Dermis blood vessel endothelial cell (primary cell): ENCODE measurements around the gene REV1. TPM values are rescaled to one million over a fixed set of nuclear protein-coding genes. Genes with fewer than 3 reads are reported as not detected.
A peak's percentile ranks its signal among the peaks of the same experiment; 100 is the strongest.
"Not testable (repeated sequence)": the region's sequence is repeated elsewhere in the genome, so short reads cannot be mapped to it uniquely, and the experiment has no call there.

Experiments
- DNase-seq: peaks from one replicate; pipeline ENCODE4 v3.0.0; 2010
- total RNA-seq: library from RNA; depleted of rRNA; stranded (reverse); fragments of >200 nt; gene quantifications from 2 replicates; pipeline ENCODE4 v1.2.3, GENCODE V29; 2014

The REV1 gene
- total RNA-seq, 1 donor from 2014 or later, result 47.1 TPM

DNA sequence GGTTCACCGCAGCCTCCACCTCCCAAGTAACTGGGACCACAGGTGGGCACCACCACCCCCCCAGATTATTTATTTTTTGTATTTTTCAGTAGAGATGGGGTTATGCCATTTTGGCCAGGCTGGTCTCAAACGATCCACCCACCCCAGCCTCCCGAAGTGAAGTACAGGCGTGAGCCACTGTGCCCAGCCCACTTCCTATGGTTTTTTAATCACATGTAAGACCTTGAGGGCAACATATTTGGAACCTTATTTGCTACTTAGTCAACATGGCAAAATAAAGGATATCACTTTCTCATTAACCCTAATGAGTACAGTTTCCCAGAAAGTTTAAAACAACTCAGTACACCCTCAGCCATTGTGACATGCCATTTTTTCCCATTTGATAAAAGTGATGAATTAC is 88.0 kb downstream of the REV1 start:
- DNase-seq, result no peak

DNA sequence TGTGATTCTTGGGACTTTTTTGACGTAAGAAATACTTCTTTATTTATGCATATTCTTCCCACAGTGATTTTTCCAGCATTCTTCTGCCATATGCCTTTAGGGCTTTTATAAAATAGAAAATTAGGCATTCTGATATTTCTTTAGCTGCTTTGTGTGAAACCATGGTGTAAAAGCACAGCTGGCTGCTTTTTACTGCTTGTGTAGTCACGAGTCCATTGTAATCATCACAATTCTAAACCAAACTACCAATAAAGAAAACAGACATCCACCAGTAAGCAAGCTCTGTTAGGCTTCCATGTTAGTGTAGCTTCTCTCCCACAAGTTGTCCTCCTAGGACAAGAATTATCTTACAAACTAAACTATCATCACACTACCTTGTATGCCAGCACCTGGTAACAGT is 90.0 kb downstream of the REV1 start:
- no peak for DNase-seq

DNA sequence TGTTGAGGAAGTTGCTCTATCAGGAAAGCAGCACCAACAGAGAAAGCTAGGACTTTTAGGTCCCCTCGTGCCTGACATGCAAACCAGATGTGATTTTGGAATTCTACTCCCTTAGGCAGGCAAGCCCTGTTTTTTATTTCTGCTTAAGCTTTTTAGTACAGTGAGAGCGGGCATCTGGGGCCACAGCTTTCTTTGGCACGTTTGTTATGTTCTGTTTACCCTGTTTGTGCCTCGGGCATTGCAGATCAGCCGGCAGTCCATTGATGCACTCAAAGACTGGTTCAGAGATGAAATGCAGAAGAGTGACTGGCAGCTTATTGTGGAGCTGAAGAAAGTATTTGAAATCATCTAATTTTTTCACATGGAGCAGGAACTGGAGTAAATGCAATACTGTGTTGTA is 90.8 kb downstream of the REV1 start:
- DNase-seq, result no peak

DNA sequence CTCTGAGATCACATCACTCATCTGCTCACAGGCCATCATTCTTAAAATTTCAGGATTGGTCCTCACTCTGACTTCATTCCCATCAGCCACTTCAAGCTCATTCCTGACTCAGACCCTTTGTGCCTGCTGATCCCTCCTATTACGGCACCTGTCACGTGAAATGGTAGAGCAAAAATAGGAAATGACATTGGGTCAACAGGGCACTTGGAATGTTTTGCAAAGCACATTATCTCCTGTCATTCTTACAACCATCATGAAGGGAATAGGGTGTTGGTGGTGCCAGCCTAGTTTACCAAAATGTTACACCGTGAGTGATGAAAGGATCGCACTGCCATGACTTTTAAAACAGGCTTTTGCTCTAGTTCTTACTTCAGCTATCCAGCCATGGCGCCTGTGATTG is 91.5 kb downstream of the REV1 start:
- peak; percentile 18 for DNase-seq

DNA sequence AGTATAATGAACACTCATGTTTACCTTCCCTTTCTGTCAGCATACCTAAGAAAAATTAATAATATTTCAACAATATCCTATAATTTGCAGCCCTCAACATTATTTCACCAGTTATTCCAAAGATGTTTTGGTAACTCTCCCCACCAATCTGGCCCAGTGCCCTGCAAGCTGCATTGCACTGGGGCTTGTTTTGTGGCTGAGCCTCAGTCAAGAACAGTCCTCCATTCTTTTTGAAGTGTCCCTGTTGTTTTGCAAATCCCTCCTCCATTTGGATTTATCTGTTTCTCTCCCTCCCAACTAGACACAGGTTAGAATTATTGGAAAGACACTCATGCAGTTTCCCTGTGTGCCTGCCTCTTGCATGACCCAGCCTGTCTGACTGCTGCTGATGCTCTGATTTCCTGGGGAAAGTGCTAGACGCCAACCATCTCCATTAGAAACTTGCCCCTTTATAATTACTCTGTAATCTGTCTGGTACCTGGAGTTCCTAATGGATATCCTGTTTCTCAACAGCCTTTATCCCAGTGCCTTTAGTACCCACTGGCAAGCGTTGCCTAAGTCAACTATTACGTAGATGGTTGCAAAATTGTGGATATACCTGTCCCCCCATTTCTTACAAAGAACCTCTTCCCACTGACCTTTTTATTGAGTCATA is 92.4 kb downstream of the REV1 start:
- no peak for DNase-seq

DNA sequence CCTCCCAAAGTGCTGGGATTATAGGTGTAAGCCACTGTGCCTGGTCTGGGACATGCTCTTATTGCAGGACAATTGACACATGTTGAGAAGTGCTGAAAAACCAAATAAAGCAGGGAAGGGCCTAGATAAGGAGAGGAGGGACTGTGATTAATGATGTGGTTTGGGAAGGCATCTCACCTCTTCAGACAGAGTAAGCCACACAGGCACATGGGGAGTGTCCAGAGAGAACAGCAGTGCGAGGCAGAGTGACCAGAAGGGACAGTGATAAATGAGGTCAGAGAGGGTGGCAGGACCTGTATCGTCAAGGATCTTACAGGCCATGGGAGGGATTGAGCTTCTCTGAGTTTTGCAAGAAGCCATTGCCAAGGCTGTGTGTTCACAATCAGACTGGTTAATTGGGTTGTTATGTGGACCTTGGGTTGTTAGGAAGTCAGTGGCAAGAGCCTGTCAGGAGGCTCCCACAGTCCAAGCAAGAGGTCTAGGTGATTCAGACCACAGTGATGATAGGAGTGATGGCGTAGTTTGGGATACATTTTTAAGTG is 94.2 kb downstream of the REV1 start:
- DNase-seq, result no peak

DNA sequence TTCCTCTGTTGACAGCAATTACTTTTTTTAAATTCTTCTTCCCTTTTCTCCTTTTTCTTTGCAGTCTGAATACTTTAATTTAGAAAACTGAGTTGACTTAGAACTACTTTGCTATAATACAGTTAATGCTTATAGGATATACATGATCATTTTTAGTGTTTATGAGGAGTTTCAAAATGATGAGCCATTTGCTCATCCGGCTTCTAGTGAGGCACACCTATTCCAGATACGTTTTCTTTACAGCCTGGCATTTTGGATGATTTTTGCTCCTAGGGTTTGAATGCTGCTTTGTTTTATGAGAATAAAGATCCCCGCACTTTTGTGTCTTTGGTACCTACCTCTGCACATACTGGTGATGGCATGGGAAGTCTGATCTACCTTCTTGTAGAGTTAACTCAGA is 99.9 kb downstream of the REV1 start:
- no peak for DNase-seq

DNA sequence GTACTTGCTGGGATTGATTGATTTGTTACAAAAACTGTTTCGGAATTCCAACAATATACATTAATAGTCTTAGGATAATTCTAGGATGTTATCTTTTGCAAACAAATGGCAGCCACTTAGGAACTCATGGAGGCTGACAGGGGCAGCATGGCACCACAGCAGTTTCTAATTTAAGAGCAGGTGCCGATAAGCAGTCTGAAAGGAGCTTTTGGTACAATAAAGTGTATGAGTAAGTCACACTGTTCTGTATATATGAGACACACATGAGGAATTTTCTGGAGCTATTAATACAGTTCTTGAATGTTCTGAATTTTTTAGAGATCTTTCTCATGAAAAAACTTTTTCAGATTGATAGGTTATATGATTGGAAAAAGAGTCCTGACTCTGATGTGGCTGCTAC is 100.4 kb downstream of the REV1 start:
- DNase-seq, result no peak

DNA sequence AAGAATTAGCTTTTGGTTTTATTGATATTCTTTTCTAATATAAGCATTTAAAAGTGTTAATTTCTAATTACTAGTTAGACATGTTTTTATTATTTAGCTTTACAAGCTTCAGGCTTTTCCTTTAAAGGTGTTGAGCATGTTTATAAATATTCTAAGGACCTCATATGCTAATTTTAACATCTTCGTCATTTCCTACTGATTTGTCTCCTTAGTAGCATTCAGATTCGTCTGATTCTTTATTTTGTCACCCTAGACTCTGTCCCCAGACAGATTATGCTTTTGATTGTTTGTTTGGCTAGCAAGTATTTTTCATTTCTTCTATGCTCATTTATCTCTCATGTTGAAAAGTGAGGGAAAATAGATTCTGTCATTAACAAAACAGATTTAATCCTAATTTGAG is 100.9 kb downstream of the REV1 start:
- DNase-seq, result no peak

DNA sequence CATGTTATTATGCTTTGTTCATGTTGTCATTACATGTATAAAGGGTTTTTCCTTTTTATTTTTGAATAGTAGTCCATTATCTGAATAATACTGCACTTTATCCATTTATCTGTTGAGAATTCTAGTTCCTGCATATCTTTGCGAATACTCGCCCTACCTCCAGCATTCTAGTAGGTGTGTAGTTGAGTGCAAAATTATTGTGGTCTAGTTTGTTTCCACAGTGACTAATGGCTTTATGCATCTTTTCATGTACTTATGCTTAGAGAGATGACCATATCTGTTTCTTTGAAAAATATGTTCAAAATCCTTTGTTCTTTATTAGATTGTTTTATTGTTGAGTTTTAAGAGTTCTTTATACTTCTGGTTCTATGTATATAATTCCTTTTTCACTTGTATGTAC is 103.8 kb downstream of the REV1 start:
- DNase-seq, result no peak

DNA sequence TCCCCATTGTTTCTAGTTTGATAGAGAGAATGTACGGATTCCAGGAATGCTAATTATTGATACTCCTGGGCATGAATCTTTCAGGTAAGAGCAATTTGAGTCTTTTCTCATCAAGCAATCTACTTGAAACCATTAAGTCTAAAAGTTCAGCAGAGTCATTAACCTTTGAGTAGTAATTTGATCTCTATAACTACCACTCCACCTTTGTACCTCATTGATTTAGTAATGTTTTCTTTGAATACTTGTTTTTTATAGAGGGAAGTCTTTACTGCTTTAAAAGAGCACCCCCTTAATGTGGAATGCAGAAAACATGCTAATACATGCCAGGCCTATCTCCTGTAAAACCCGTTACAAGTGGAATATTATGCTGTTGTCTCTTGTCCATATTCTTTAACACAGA is 107.7 kb downstream of the REV1 start:
- no peak for DNase-seq

DNA sequence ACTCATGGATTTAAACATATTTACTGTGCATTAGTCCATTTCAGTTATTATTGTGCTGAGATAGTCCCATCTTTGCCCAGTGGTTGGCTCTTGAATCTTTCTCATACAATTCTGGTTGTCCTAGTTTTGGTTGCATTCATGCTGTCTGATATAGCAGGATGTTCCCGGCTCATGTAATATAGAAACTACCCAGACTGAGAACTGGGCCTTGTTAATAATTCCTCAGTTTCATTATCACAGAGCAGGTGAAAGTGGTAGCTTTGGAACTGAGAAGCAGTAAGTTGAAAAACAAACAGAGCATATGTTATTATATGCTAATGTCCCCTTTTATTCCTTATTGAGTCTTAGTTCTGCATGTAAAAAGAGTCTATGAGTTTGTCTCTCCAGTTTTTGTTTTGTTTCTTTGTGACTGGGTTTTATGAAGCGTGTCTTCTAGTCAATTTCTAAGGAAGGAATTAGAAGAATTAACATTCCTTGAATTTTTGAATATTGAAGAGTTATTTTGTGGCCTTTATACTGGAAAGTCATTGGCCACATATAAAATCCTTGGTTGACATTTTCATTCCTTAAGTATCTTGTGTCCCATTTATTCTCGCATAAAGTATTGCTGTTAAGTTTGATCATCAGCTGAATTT is 109.3 kb downstream of the REV1 start:
- no peak for DNase-seq

DNA sequence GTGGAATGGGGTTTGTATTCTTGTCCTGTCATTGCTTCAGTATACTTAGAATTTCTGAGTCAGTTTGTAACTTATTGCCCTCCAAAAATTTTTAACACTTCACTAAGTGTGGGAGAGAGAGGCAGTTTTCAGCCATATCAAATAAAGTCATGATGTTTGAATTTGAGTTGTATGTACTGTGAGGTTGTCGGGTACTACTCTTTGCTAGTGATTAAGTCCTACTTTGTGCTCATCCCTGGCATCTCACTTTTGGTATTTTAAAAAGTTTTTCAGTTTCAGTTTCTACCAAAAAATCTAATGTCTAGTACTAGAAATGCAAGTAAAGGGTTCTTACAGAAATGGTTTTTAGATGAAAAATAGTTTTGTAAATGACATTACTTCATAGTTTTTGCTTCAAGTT is 111.9 kb downstream of the REV1 start:
- no peak for DNase-seq

DNA sequence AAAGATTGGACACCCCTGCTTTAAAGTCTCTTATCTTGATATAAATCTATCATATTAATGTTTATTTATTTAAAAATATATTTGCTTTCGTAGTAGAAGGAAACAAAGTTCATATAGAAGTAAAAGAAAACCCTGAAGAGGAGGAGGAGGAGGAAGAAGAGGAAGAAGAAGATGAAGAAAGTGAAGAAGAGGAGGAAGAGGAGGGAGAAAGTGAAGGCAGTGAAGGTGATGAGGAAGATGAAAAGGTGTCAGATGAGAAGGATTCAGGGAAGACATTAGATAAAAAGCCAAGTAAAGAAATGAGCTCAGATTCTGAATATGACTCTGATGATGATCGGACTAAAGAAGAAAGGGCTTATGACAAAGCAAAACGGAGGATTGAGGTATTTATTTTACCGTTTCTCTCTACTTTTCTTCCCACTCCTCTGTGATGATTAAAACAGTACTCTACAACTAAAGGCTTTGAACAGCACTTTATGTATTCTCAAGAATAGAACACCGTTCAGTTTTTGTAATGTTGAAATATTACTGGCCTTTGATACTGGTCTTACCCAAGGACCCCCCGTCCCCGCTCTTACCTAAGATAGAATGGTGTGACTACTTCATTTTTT is 113.5 kb downstream of the REV1 start:
- no peak for DNase-seq

DNA sequence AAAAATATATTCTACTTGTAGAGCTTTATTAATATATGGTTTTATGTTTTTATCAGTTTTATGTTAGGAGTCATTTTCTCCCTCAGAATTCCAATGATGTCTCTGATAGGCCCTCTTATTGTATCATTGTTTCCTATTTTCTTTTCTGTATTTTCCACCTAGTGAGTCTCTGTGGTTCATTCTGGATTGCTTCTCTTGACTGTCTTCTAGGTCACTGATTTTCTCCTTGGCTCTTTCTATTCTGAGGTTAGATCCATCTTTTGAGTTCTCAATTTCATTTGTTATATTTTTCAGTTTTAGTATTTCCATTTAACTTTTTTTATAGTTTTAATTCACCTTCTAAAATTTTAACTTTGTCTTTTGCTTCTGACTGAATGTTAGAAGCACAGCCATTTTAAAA is 115.1 kb downstream of the REV1 start:
- DNase-seq, result no peak

DNA sequence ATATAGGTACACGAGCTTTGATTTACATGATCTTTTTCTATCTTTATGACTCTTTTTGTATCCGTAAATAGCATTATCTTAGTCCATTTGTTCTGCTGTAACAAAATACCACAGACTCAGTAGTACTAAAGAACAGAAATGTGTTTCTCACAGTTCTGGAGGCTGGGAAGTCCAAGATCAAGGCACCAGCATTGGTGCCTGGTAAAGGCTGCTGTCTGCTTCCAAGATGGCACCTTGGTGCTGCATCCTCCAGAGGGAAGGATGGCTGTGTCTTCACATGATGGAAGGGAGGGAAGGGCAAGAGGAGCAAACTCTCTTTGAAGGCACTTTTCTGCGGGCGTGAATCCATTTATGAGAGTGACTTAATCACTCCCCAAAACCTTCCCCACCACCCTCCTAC is 116.7 kb downstream of the REV1 start:
- DNase-seq, result no peak

DNA sequence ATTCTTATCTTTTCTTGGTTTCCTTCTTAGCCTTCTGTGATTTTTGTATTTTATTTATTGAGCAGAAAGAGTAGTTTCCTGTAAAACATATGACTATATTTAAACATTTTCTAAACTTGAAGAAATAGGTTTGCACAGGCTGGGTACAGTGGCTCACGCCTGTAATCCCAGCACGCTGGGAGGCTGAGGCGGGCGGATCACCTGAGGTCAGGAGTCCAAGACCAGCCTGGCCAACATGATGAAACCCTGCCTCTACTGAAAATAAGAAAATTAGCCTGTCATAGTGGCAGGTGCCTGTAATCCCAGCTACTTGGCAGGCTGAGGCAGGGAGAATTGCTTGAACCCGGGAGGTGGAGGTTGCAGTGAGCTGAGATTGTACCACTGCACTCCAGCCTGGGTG is 121.0 kb downstream of the REV1 start:
- DNase-seq, result not testable (repeated sequence)

DNA sequence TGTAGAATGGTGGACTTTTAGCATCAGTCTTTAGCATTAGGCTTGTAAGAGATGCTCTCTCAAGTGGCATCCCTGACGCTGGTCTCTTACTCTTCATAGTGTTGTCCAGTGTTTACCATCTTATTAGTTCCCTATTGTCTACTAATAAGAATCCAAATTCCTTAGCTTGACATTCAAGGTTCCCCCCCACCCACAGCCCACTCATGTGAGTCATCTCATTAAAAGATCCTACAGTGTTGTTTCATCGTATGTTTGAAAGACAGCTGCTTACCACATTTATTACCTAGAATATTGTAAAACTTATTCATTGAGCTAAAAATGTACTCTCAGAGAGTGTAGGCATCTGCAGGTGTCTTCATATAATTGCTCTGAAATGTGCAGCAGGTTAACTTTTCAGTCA is 124.2 kb downstream of the REV1 start:
- DNase-seq, result no peak

DNA sequence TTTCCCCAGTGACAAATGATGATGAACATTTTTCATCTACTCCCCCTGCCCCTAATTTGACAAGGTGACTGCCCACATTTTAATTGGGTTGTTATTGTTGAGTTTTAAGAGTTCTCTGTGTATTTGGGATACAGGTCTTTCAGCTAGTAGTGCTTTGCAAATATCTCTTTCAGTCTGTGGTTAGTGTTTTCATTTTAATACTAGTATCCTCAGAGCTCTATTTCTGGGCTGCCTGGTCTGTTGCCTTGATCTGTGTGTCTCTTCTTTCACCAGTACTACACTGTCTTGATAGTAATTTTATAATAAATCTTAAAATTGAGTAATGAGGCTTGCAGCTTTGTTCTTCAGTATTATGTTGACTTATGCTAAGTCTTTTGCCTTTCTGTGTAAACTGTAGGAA is 133.0 kb downstream of the REV1 start:
- DNase-seq, result no peak

DNA sequence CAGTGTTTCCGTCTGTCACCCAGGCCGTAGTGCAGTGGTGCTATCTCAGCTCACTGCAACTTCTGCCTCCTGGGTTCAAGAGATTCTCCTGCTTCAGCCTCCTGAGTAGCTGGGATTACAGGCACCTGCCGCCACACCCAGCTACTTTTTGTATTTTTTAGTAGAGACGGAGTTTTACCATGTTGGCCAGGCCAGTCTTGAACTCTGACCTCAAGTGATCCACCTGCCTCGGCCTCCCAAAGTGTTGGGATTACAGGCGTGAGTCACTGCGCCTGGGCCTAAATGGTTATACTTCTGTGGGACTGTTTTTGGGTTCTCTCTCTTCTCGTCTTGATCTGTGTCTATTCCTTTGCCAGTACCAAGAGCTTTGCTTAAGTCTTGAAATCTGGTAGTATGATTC is 135.0 kb downstream of the REV1 start:
- not testable (repeated sequence) for DNase-seq

DNA sequence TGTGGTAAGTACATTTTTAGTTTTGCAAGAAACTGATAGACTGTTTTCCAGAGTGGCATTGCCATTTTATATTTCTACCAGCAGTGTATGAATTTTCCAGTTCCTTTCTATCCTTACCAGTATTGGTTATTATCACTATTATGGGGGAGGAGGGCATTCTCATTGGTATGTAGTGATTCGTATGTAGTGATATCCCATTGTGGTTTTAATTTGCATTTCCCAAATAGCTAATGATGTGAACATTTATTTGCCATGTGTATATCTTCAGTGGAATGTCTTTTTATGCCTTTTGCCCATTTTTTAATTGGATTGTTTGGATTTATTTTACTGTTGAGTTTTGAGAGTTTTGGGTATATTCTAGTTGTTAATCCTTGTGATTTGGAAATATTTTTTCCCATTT is 135.7 kb downstream of the REV1 start:
- no peak for DNase-seq
